ENCODE measurements around the gene NPAS3.

- TF ChIP-seq SIRT6 (IDR thresholded peaks at IDR 0.05; ENCODE audit: low read length) (no peak), SIN3A (conservative IDR thresholded peaks at IDR 0.05 in 1 of 2, IDR thresholded peaks at IDR 0.05 in 1 of 2; ENCODE audit: low read depth in 1 of 2, low read length in 2 of 2) (no peak), GABPA (IDR thresholded peaks at IDR 0.05; ENCODE audit: borderline replicate concordance, insufficient read depth, low read length) (no peak), JUND (IDR thresholded peaks at IDR 0.05; ENCODE audit: low read length) (no peak), TCF12 (IDR thresholded peaks at IDR 0.05; ENCODE audit: low read depth, low read length) (no peak), USF2 (IDR thresholded peaks at IDR 0.05; ENCODE audit: low read length) (no peak), CTCF (IDR thresholded peaks at IDR 0.05; ENCODE audit: control extremely low read depth in 1 of 3, insufficient read depth in 1 of 3, low read depth in 1 of 3, low read length in 3 of 3) (no peak), BACH1 (IDR thresholded peaks at IDR 0.05; ENCODE audit: low read length) (no peak)
Observed at GRCh38 chr14:33030386-33030785, 91.7 kb downstream of the NPAS3 start.

Measured in H1 (cell line).